HG03354 (cell line): ENCODE measurements around the gene MS4A4E.
"Not testable (repeated sequence)": the region's sequence is repeated elsewhere in the genome, so short reads cannot be mapped to it uniquely, and the experiment has no call there.

ENCODE experiments used
- ATAC-seq: cut with Tn5 transposase; IDR thresholded peaks from one replicate; pipeline ENCODE4 v1.9.1; 2021; ENCODE audit warnings: mild to moderate bottlenecking; ENCODE audit not compliant: unreplicated experiment, poor library complexity, severe bottlenecking

Gene MS4A4E

DNA sequence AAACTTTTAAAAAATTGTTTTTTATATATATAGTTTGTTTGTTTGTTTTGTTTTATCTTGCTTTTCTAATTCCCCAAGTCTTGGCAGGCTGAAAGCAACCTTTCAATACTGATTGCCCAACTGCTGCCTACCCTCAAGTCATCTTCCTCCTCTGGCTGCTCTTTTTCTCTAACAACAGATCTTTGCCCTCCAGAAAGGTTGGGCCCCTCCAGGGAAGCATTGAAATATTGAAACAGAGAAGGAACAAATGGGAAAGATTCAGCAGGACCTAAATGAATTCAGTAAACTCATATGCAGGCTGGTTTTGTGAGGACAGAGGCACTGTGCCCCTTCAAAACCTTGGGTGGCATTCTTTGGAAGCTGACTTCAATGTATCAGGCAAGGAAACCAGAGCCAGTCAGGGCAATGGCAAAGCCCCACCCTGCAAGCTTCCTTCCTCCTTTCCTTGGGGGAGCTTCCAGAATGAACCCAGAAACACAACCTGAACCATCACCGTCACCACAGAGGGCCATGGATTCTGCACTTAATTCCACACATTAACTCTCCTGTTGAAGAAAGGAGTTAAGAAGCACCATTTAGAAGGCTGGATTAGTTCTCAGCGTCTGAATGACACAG lies 59.2 kb downstream of the MS4A4E start:
- ATAC-seq, result no peak

DNA sequence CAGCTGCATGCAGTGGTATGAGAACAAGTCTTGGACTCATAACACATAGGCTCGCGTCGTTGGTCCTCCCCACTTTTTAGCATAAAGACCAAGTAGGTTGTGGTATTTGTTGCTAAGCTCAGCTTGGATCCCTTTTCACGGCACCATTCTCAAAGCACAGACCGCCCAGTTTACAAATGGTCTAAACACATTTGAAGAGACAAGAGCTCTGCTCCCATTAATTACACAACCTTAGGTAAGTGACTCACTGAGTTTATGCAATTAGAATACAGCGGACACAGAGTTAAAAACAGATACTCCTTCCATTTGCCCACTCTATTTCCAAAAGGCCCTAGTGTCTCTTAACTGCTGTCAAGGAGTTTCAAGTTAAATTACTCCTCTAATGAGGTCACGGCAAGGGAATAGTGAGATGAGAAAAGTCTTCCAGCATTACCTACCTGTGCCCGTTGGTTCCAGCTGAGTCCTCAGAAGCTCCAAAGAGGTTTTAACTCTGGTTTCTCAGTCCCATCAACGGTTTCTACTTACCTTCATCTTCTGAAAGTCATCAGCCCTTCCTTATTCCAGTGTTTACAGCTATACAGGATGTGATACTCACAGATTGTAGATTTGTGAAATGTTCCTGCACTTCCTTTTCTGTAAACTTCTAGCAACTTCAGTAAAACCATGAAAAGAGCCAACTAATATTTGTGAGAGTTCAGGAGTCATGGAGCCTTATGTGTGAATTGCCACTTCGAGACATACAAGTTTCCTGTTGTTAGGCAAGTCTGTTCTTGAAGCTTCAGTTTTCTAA lies 60.2 kb downstream of the MS4A4E start, which contains the start of gene MS4A6A:
Gene MS4A6A (minus strand): TSS at position 543 of the 790 bp plus-strand sequence. CDS start 1,356 bp downstream, outside the sequence.
- no peak for ATAC-seq

DNA sequence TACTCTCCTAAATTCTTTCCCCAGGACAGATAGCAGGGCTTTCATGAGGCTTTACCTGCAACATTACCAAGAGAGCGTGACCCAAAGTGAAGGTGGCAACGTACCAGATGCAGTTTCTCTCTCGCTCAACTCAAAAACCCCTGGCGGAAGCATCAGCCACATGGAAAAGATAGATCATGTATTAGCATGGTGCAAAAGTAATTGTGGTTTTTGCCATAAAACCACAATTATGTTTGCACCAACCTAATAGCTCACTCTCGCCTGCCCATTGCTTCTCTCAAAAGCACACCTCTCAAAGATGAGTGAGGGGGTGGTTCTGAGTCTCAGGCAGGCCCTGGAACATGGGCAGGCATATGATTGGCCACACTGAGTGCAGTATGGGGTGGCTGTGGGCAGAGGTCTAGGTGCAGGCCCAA lies 67.1 kb downstream of the MS4A4E start:
- peak; percentile 67 for ATAC-seq

DNA sequence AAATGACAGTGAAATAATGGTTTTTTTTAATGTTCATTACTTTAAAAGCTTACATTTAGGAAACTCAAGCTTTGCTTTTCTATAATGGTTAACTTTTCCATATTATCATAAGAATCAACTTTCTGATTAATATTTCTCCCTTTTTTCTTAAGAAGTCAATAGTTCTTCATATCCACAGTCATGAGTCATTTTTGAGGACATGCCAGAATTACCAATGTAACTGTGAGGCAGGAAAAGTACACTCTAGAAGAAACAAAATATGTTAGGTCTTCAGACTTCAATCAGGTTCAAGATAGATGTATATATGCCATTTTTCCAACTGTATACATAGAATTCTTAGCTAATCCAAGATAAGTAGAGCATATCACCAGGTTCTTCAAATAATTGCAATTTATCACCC lies 70.9 kb downstream of the MS4A4E start:
- no peak for ATAC-seq

DNA sequence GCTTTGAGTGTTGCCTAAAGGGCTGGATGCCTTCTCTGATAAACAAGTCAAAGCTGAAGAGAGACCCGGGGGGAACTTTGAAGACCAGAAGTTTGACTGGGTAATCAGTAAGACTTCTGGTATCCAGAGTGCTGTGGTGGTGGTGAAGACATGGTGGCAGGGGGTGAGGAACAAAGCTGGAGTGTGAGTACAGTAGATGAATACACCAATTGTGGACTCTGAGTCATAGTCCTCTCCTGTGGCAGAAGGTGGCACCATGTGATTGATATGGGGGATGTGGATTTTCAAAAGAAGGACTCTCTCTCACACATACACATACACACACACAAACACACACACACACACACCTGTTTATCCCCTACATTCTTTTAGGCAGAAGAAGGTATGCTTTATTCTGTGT lies 72.4 kb downstream of the MS4A4E start:
- ATAC-seq, result no peak

DNA sequence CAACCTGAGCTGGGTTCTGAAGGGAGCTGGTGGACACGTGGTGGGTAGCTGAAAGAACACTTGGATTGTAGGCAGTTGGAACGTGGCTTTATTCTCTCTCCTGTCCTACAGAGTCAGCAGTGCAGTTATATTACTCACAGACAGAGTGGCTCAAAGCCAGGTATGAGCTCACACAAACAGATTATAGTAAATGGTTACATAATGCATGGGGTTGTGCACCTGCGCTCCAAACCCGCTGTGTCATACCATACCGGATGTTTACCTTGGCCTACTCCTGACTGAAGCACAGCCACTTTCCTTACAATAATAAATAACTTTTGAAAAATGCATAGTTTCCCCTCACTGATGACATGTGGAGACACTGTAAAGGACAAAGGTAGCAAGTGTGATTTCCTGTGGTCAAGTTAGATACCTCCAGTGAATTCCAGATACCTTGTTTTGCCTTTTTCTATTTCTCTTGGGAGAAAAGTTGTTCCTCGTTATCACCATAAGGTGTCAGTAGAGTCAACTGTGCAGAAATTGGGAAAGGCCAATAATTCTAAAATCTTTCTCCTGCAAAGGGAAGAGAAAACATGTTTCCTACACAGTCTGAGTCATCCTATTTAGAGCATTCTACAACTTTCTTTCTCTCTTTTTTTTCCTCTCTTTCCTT lies 73.5 kb downstream of the MS4A4E start:
- no peak for ATAC-seq

- no peak for ATAC-seq
These were observed 74.6 kb downstream of the MS4A4E start for GRCh38 chr11:60168306-60168705.

DNA sequence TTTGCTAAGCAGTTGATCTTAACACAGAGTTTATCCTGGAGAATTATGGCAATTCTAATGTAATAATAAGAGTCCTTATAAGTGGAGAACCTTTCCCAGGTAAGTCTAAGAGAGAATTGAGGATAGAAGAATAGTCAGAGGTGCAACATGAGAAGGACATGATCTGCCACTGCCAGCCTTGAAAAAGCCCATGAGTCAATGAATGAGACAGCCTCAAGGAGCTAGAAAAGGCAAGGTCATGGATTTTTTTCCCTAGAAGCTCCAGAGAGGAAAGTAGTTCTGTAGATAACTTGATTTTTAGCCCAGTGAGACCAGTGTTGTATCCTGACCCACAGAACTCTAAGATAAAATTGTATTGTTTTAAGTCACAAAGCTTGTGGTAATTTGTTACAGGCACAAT lies 77.0 kb downstream of the MS4A4E start:
- ATAC-seq, result no peak

- no peak for ATAC-seq
These were observed 77.4 kb downstream of the MS4A4E start for GRCh38 chr11:60165538-60165937.

DNA sequence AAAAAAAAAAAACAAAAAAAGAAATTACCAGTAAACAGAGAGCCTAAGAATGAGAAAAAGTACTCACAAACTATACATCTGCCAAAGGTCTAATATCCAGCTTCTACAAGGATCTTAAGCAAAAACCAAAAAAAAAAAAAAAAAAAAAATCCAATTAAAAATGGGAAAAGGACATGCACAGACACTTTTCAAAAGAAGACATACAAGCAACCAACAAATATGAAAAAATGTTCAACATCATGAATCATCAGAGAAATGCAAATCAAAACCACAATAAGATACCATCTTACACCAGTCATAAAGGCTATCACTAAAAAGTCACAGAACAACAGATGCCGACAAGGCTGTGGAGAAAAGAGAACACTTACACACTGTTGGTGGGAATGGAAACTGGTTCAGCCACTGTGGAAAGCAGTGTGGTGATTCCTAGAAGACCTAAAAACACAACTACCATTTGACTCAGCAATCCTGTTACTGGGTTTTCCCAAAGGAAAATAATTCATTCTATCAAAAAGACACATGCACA lies 78.3 kb downstream of the MS4A4E start:
- ATAC-seq, result no peak

- no peak for ATAC-seq
These were observed 81.2 kb downstream of the MS4A4E start for GRCh38 chr11:60161766-60162165.

DNA sequence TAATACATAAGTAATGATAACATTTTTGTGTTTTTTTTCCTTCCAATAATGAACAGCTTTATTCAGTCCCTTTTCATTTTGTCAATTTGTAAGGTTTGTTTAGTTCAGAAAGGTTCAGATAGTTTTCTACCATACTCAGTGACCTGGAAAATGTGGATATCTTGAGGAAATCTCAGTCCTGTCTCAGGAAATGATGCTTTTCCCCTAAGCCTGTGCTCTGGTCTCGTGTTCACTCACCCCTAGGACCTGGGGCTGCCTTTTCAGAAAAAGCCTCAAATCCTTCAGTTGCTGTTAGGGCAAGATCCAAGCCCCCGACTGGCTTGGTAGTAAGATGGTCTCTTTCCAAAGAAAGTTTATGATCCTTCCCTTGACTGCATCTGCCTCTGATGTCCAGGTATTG lies 81.8 kb downstream of the MS4A4E start:
- ATAC-seq, result no peak

GRCh38 chr11:60159868-60160267 lies 83.1 kb downstream of the MS4A4E start:
- no peak for ATAC-seq

GRCh38 chr11:60159284-60159683 lies 83.7 kb downstream of the MS4A4E start:
- ATAC-seq, result no peak

DNA sequence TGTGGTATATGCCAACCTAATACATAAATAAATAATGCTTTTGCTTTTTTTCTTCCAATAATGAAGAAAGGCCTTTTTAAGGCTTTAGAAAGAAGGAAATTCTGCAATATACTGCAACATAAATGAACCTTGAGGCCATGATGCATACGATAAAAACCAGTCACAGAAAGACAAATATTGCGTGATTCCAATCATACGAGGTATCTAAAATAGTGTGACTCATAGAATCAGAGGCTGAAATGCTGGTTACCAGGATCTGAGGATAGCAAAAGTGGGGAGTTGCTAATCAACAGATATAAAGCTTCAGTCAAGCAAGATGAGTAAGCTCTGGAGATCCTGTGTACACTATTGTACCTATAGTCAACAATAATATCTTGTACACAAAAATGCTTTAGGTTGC lies 84.3 kb downstream of the MS4A4E start:
- no peak for ATAC-seq

GRCh38 chr11:60155931-60156330 lies 87.0 kb downstream of the MS4A4E start:
- ATAC-seq, result no peak

DNA sequence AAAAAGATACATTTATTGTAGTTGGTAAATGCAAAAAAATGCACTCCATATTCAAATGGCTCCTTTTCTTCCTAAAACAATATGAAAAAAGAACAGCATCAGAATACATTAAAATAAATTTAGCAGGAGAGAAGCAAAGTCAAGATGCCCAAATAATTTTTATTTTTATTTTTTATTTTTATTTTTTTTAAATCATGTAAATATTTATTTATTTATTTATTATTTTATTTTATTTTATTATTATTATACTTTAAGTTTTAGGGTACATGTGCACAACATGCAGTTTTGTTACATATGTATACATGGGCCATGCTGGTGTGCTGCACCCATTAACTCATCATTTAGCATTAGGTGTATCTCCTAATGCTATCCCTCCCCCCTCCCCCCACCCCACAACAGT lies 90.2 kb downstream of the MS4A4E start:
- ATAC-seq, result not testable (repeated sequence)

- no peak for ATAC-seq
These were observed 92.7 kb downstream of the MS4A4E start for GRCh38 chr11:60150279-60150678.
